ENCODE results near the gene ARID5A. TPM values are rescaled to one million over a fixed set of nuclear protein-coding genes. Genes with fewer than 3 reads are reported as not detected.

ARID5A gene
- total RNA-seq, 1 experiment from 2014 or later: 11.9 TPM

- DNase-seq (ENCODE audit: low read depth): no peak
Observed at GRCh38 chr2:96506907-96507240, 29.7 kb upstream of the ARID5A start.

- peak; percentile 41 for DNase-seq (ENCODE audit: low read depth)
Observed at GRCh38 chr2:96507957-96508520, 28.5 kb upstream of the ARID5A start.

- DNase-seq (ENCODE audit: low read depth): no peak
Observed at GRCh38 chr2:96508521-96509113, 27.9 kb upstream of the ARID5A start.

GRCh38 chr2:96509114-96509846 is 27.3 kb upstream of the ARID5A start:
- peak; percentile 72 for DNase-seq (ENCODE audit: low read depth)

GRCh38 chr2:96509847-96510230 is 26.7 kb upstream of the ARID5A start:
- no peak for DNase-seq (ENCODE audit: low read depth)

- DNase-seq (ENCODE audit: low read depth): no peak
Observed at GRCh38 chr2:96510931-96511595, 25.5 kb upstream of the ARID5A start.

GRCh38 chr2:96511851-96512250 is 24.7 kb upstream of the ARID5A start:
- DNase-seq (ENCODE audit: low read depth): no peak

GRCh38 chr2:96512341-96512740 is 24.2 kb upstream of the ARID5A start:
- DNase-seq (ENCODE audit: low read depth): no peak

GRCh38 chr2:96514521-96514920 is 22.0 kb upstream of the ARID5A start:
- DNase-seq (ENCODE audit: low read depth): no peak

- no peak for DNase-seq (ENCODE audit: low read depth)
Observed at GRCh38 chr2:96517079-96517478, 19.5 kb upstream of the ARID5A start.

- no peak for DNase-seq (ENCODE audit: low read depth)
Observed at GRCh38 chr2:96520231-96520630, 16.3 kb upstream of the ARID5A start.

- no peak for DNase-seq (ENCODE audit: low read depth)
Observed at GRCh38 chr2:96520697-96521096, 15.9 kb upstream of the ARID5A start.

GRCh38 chr2:96521219-96521618 is 15.3 kb upstream of the ARID5A start:
- DNase-seq (ENCODE audit: low read depth): no peak

- DNase-seq (ENCODE audit: low read depth): no peak
Observed at GRCh38 chr2:96522304-96523203, 14.0 kb upstream of the ARID5A start.

GRCh38 chr2:96523659-96524481 is 12.7 kb upstream of the ARID5A start:
- DNase-seq (ENCODE audit: low read depth): no peak

- no peak for DNase-seq (ENCODE audit: low read depth)
Observed at GRCh38 chr2:96524482-96525210, 11.9 kb upstream of the ARID5A start.

GRCh38 chr2:96525211-96525507 is 11.4 kb upstream of the ARID5A start:
- no peak for DNase-seq (ENCODE audit: low read depth)

GRCh38 chr2:96526101-96526591 is 10.4 kb upstream of the ARID5A start:
- no peak for DNase-seq (ENCODE audit: low read depth)

GRCh38 chr2:96526615-96527285 is 9.8 kb upstream of the ARID5A start:
- no peak for DNase-seq (ENCODE audit: low read depth)
